ENCODE results near the gene KLF2.

The KLF2 gene

GRCh38 chr19:16373532-16373931 is 48.9 kb downstream of the KLF2 start:
- no peak overlapping the region for H3K4me3 ChIP-seq (ENCODE audit: low read length)
- TF ChIP-seq CTCF (conservative IDR thresholded peaks at IDR 0.05; ENCODE audit: low read depth, low read length): no peak
- no peak for DNase-seq (ENCODE audit: low read depth)

GRCh38 chr19:16373989-16374388 is 49.4 kb downstream of the KLF2 start:
- no peak overlapping the region for H3K4me3 ChIP-seq (ENCODE audit: low read length)
- no peak for TF ChIP-seq CTCF (conservative IDR thresholded peaks at IDR 0.05; ENCODE audit: low read depth, low read length)
- DNase-seq (ENCODE audit: low read depth): no peak

- DNase-seq (ENCODE audit: low read depth): no peak
- H3K4me3 ChIP-seq (ENCODE audit: low read length): no peak overlapping the region
- TF ChIP-seq CTCF (conservative IDR thresholded peaks at IDR 0.05; ENCODE audit: low read depth, low read length): no peak
These were observed 49.8 kb downstream of the KLF2 start for GRCh38 chr19:16374436-16374835.

GRCh38 chr19:16375157-16375935 is 50.7 kb downstream of the KLF2 start:
- DNase-seq (ENCODE audit: low read depth): no peak
- no peak overlapping the region for H3K4me3 ChIP-seq (ENCODE audit: low read length)
- no peak for TF ChIP-seq CTCF (conservative IDR thresholded peaks at IDR 0.05; ENCODE audit: low read depth, low read length)

GRCh38 chr19:16375936-16376185 is 51.2 kb downstream of the KLF2 start:
- TF ChIP-seq CTCF (conservative IDR thresholded peaks at IDR 0.05; ENCODE audit: low read depth, low read length): no peak
- H3K4me3 ChIP-seq (ENCODE audit: low read length): no peak overlapping the region
- no peak for DNase-seq (ENCODE audit: low read depth)

GRCh38 chr19:16376241-16376640 is 51.6 kb downstream of the KLF2 start:
- no peak overlapping the region for H3K4me3 ChIP-seq (ENCODE audit: low read length)
- DNase-seq (ENCODE audit: low read depth): no peak
- no peak for TF ChIP-seq CTCF (conservative IDR thresholded peaks at IDR 0.05; ENCODE audit: low read depth, low read length)

GRCh38 chr19:16376649-16377048 is 52.0 kb downstream of the KLF2 start:
- peak; percentile 58 for TF ChIP-seq CTCF (conservative IDR thresholded peaks at IDR 0.05; ENCODE audit: low read depth, low read length)
- no peak overlapping the region for H3K4me3 ChIP-seq (ENCODE audit: low read length)
- DNase-seq (ENCODE audit: low read depth): no peak

Data from retinal pigment epithelial cell (primary cell).